NK-92 (cell line): ENCODE results near the gene TOMM34.

Experiments used
- DNase-seq: peaks from one replicate; lab custom pipeline; 2025; ENCODE audit not compliant: unreplicated experiment; lab: John Stamatoyannopoulos, UW

The TOMM34 gene

GRCh38 chr20:44963325-44964215, 3.4 kb upstream of the TOMM34 start:
- DNase-seq, result no peak

- DNase-seq, result no peak
Measured at GRCh38 chr20:44962483-44962882, 2.3 kb upstream of the TOMM34 start.

- DNase-seq, result no peak
Measured at GRCh38 chr20:44961870-44962267, 1.7 kb upstream of the TOMM34 start.

DNA sequence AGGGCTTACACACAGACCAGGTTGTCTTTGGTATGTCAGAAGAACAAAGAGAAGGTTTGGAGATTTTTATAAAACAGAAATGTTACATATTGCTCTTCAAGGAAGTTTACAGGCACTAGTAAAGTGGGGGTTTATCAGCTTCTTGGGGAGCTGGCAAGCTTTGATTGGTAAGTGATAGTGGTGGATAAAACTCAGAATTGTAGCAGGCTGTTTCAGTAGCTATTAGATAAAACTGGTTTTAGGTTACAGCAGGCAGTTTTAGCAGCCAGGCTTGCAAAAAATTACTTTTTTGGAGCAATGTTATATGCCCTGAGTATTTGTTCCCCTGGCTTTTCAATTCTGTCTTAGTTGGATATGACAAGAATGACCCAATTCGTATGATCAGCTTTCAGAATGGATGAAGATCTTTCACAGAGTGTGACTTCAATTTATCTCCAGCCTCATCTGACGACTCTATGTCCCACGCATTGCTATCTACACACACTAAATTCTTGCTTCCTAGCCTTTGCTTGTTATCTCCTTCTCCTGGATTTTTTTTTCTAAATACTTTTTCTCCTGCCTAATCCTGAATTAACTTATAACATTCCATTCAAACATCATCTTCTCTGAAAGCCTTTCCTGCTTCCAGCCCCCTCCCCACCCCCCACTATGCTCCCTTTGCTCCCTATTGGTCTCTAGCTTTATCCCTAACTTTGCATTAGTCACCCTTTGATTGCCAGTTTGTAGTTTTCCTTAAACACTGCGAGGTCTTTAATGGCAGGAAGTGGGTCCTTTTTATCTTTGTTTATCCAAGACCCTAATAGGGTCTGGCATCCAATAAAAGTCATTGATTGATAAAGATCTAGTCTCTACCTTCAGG, 1.0 kb upstream of the TOMM34 start:
- DNase-seq, result no peak

DNA sequence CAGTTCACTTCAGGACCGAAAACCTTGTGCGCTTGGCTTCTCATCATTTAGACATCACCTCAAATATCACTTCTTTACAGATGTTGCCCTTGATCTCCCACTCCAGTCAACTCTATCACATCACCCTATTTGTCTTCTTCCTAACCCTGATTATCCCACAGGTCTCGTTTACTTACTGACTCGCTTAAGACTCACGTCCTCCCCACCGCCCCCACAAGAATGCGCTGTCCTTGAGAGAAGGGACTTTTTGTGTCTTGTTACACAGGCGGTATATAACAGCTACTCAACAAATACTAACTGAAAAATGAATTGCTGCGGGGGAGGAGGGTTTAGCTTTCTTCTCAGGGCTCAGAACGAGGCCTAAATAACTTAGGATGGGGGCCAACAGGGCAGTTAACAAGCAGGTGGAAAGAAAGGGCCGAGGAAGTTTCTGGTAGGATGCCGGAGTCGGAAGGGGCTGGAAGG, 527 bp downstream of the TOMM34 start:
- no peak for DNase-seq

GRCh38 chr20:44959082-44959637, 1.0 kb downstream of the TOMM34 start:
- DNase-seq, result no peak

GRCh38 chr20:44958276-44958675, 1.9 kb downstream of the TOMM34 start:
- no peak for DNase-seq

GRCh38 chr20:44956410-44956809, 3.8 kb downstream of the TOMM34 start:
- DNase-seq, result no peak

- no peak for DNase-seq
Measured at GRCh38 chr20:44955270-44955669, 4.9 kb downstream of the TOMM34 start.

GRCh38 chr20:44954211-44954610, 6.0 kb downstream of the TOMM34 start:
- no peak for DNase-seq

DNA sequence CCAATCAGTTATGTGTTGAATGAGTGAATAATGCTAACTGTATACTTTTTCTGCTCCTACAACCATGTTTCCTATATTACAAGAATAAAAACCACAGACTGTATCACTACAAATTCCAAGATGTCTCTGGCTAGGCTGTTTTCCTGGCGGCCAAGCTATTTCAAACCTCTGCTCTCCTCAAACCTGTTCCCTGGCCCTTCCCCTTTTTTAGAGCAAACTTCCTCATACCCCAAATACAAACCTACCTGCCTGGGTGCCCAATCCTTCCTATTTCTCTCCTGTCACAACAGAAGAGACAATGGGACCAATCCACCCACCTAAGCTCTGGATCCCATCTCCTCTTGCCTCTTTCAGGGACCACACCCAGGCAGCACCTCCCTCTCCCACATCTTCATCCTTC, 7.5 kb downstream of the TOMM34 start:
- DNase-seq, result no peak

- no peak for DNase-seq
Measured at GRCh38 chr20:44950368-44950767, 9.8 kb downstream of the TOMM34 start.

- no peak for DNase-seq
Measured at GRCh38 chr20:44948513-44948912, 11.7 kb downstream of the TOMM34 start.

GRCh38 chr20:44948107-44948506, 12.1 kb downstream of the TOMM34 start:
- no peak for DNase-seq

GRCh38 chr20:44946271-44946852, 13.8 kb downstream of the TOMM34 start:
- DNase-seq, result no peak

DNA sequence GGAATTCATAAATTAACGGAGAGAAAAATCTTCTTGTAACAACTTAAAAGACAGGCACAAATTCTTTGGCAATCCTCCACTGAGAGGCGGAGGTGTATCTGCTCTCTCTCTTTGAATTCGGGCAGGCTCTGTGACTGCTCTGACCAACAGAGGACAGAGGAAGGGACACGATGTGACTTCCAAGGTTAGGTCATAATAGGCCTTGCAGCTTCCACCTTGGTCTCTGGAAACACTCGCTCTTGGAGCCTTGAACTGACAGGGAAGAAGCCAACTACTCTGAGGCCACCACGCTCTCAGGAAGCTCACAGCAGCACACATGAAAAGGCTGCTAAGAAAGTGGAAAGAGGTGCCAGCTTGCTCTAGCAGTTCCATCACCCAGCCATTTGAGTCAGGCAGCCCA, 14.9 kb downstream of the TOMM34 start:
- DNase-seq, result no peak

DNA sequence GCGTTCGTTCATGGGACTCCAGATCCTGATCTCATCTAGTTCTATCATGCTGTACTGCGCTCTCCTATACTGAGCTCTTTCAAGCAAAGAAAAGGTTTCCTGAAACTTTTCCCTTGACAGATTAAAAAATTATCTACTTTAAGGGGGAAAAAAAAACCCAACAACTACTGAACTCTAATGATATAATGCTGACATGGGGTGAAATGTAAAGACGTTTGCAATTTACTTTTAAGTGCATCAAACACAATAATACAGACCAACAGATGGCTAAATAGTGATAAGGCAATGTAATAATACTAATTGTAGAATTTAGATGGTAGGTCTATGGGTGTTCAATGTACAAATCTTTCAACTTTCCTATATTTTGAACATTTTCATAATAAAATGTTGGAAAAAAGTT, 16.4 kb downstream of the TOMM34 start:
- DNase-seq, result no peak

GRCh38 chr20:44942264-44942973, 17.8 kb downstream of the TOMM34 start:
- no peak for DNase-seq

GRCh38 chr20:44941120-44941691, 19.0 kb downstream of the TOMM34 start:
- no peak for DNase-seq

DNA sequence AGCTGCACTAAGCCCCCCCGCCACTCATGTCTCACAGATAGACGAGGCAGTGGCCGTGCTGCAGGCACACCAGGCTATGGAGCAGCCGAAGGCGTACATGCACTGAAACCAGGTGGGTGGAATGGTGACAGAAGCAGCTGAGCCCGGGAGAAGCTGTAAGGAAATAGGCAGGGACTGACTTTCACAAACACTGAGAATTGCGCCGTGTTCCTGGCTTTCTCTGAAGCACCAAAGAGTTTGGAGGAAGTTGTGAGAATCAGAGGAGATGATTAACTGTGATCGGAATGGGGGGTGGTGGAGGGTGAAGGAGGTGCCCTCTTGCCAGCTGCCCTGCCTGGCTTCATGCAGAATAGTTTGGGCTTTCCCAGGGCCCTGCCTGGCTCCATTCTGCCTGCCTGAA, 21.6 kb downstream of the TOMM34 start:
- DNase-seq, result no peak
